CD4-positive, CD25-positive, alpha-beta regulatory T cell (primary cell): ENCODE measurements around the gene KCNH5. TPM values are rescaled to one million over a fixed set of nuclear protein-coding genes. Genes with fewer than 3 reads are reported as not detected.

Source experiments
- ATAC-seq, 2 donors: fragments of 150-1000 bp; cut with Tn5 transposase; one replicate each; pipeline ENCODE4 v1.10.0; 2021; ENCODE audit warnings: low read depth in 2 of 2, moderate number of reproducible peaks in 2 of 2, moderate library complexity in 1 of 2
- DNase-seq, 3 donors: peaks; one replicate each; pipeline versions ENCODE4 v3.0.0 to v3.0.0-alpha.2; 2012 to 2022; ENCODE audit warnings: mixed read lengths in 1 of 3
- H3K27ac ChIP-seq: one replicate; pipeline ENCODE4 v1.7.0; 2013; ENCODE audit warnings: mild to moderate bottlenecking, low read length; ENCODE audit not compliant: insufficient read depth, poor library complexity, severe bottlenecking
- H3K27me3 ChIP-seq: one replicate; pipeline ENCODE4 v1.7.0; 2013; ENCODE audit warnings: low read length; ENCODE audit not compliant: control insufficient read depth, insufficient read depth
- H3K36me3 ChIP-seq: one replicate; pipeline ENCODE4 v1.7.0; 2013; ENCODE audit warnings: mild to moderate bottlenecking, low read length, moderate library complexity; ENCODE audit not compliant: control insufficient read depth, insufficient read depth
- H3K4me1 ChIP-seq: 2 replicates; pipeline ENCODE4 v1.7.0; 2013; ENCODE audit warnings: mild to moderate bottlenecking, low read length; ENCODE audit not compliant: insufficient read depth, control insufficient read depth, poor library complexity, severe bottlenecking
- H3K4me3 ChIP-seq: one replicate; pipeline ENCODE4 v1.7.0; 2013; ENCODE audit warnings: low read depth, mild to moderate bottlenecking, low read length, moderate library complexity
- H3K9me3 ChIP-seq, 2 experiments: 1 replicate in 1 of 2; 2 replicates in 1 of 2; pipeline ENCODE4 v1.7.0; 2013; ENCODE audit warnings: low read length in 2 of 2, mild to moderate bottlenecking in 1 of 2, moderate library complexity in 1 of 2; ENCODE audit not compliant: control insufficient read depth in 2 of 2
- H3K27ac Mint-ChIP-seq, 3 donors: one replicate each; pipeline ENCODE4 v1.8.0; 2020 to 2022; ENCODE audit warnings: mild to moderate bottlenecking in 3 of 3, mixed read lengths in 3 of 3, moderate library complexity in 2 of 3
- H3K27me3 Mint-ChIP-seq: one replicate; pipeline ENCODE4 v1.8.0; 2022; ENCODE audit warnings: mild to moderate bottlenecking, mixed read lengths
- H3K36me3 Mint-ChIP-seq: one replicate; pipeline ENCODE4 v1.8.0; 2020; ENCODE audit warnings: mixed read lengths
- H3K4me1 Mint-ChIP-seq, 4 donors: one replicate each; pipeline ENCODE4 v1.8.0; 2020 to 2022; ENCODE audit warnings: mixed read lengths in 4 of 4, mild to moderate bottlenecking in 1 of 4
- H3K4me3 Mint-ChIP-seq, 4 donors: one replicate each; pipeline ENCODE4 v1.8.0; 2020 to 2022; ENCODE audit warnings: mild to moderate bottlenecking in 4 of 4, mixed read lengths in 4 of 4, moderate library complexity in 3 of 4
- H3K9me3 Mint-ChIP-seq, 7 donors: one replicate each; pipeline ENCODE4 v1.8.0; 2020 to 2022; ENCODE audit warnings: mixed read lengths in 7 of 7, mild to moderate bottlenecking in 3 of 7, moderate library complexity in 2 of 7
- polyA plus RNA-seq, 4 donors: library from polyadenylated mRNA; unstranded; fragments of 300-500 nt; fragmentation: Illumina TruSeq; gene quantifications; one replicate each; pipeline ENCODE4 v1.2.3, GENCODE V29; 2021
- total RNA-seq: library from RNA; stranded (reverse); gene quantifications from one replicate; pipeline ENCODE4 v1.2.3, GENCODE V29; 2022

KCNH5 gene
- total and polyA plus RNA-seq, 5 donors from 2014 or later = not detected

DNA sequence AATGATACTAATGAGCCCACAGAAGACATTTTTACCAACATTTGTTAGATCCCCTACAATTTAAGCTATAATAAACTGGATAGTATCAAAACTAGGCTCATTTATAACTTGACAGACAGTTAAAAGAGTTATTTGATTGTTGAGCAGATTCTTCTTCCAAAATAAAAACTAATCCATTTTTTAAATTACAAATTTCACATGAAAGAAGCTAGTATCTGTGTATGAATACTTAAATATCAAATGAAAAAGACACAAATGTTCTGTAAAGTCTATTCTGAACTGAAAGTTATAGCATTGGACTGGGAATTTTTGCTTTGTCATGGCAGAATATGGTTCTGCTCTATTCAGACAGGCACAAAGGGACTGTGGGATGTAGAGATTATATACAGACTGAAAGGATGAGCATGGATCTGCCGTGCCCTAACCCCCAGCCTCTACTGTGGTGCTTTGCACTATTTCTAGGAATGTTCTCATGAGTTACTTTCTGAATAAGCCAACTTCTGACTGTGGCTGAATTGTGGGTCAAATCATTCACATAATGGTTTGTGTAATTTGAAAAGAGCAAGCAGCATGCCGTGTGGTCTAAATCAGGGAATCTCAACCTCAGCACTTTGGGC lies 352.7 kb downstream of the KCNH5 start:
- DNase-seq (no peak), ATAC-seq (no peak)
- Mint-ChIP-seq H3K27me3 (no peaks in the 10 kb centered on the region), H3K9me3 (peaks cover 0 to 12% (median 4%) of the 10 kb centered on the region in 7 donors), H3K4me1 (no peaks in the 10 kb centered on the region), H3K4me3 (no peak overlapping the region), H3K36me3 (no peaks in the 10 kb centered on the region), H3K27ac (no peak overlapping the region)
- H3K36me3 ChIP-seq = no peaks in the 10 kb centered on the region
- H3K9me3 ChIP-seq = no peaks in the 10 kb centered on the region
- H3K27ac ChIP-seq = no peak overlapping the region
- H3K27me3 ChIP-seq = no peaks in the 10 kb centered on the region
- H3K4me1 ChIP-seq = no peaks in the 10 kb centered on the region
- no peak overlapping the region for H3K4me3 ChIP-seq

DNA sequence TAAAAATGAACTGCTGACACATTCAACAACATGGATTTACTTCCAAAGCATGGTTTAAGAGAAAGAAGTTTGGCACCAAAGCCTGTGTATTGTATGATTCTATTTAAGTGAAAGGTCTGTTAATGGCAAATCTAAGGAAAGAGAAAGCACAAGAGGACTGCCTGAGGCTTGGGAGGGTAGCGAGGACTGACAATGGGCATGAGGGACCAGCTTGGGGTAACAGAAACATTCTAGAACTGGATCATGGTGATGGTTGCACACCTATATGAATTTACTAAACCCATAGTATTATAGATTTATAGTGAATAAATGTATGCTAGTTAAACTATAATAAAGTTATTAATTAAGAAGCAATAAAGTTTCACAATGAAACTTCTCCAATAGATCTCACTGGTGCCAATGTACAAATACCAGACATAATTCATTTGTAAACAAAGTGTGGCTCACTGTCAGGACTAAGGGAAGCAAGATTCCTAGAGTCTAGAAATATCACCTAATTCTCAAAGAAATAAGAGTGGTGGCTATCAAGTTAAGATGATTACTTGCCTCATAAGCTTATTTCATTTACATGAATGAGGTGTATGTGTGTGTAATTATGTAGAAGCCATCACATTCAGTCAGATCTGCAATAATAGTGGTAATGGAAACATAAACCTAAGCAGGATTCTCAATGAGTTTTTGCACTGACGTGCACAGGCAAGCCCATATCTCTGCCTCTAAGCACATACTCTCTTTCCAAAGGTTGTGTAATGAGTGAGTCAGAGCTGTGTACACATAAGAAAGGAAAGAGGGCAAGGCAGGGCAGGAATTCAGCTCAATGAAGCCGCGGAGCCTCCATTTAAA lies 353.4 kb downstream of the KCNH5 start:
- H3K4me1 Mint-ChIP-seq = no peaks in the 10 kb centered on the region
- no peaks in the 10 kb centered on the region for H3K36me3 Mint-ChIP-seq
- no peak overlapping the region for H3K27ac Mint-ChIP-seq
- Histone ChIP-seq H3K27ac (no peak overlapping the region), H3K4me3 (no peak overlapping the region), H3K4me1 (no peaks in the 10 kb centered on the region), H3K27me3 (no peaks in the 10 kb centered on the region), H3K36me3 (no peaks in the 10 kb centered on the region), H3K9me3 (no peaks in the 10 kb centered on the region)
- ATAC-seq (no peak), DNase-seq (no peak)
- H3K9me3 Mint-ChIP-seq = peaks cover 0 to 13% (median 8%) of the 10 kb centered on the region in 7 donors
- no peak overlapping the region for H3K4me3 Mint-ChIP-seq
- no peaks in the 10 kb centered on the region for H3K27me3 Mint-ChIP-seq

DNA sequence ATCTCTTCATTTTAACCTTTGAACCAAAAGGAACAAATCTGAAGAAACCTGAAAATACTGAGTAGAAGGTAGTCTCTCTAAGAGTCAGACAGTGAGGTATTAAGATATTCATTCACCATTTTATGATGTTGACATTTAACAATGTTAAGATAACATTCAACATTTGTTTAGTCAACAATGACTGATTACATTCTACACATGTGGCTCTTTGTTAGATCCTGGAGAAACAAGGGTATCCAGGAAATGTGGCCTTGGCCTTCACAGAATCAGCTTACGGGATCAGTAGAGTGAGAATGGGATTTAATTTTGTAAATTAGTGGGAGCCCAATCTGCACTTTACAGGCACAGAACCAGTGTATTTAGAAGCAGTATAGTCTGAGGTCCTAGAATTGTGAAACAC lies 355.5 kb downstream of the KCNH5 start:
- ATAC-seq (no peak), DNase-seq (no peak)
- no peak overlapping the region for H3K27ac Mint-ChIP-seq
- Histone ChIP-seq H3K27ac (no peak overlapping the region), H3K4me3 (no peak overlapping the region), H3K27me3 (no peaks in the 10 kb centered on the region), H3K4me1 (no peaks in the 10 kb centered on the region), H3K9me3 (no peaks in the 10 kb centered on the region), H3K36me3 (no peaks in the 10 kb centered on the region)
- no peak overlapping the region for H3K4me3 Mint-ChIP-seq
- no peaks in the 10 kb centered on the region for H3K4me1 Mint-ChIP-seq
- H3K27me3 Mint-ChIP-seq = no peaks in the 10 kb centered on the region
- no peaks in the 10 kb centered on the region for H3K36me3 Mint-ChIP-seq
- peaks cover 0 to 12% (median 4%) of the 10 kb centered on the region in 7 donors for H3K9me3 Mint-ChIP-seq

DNA sequence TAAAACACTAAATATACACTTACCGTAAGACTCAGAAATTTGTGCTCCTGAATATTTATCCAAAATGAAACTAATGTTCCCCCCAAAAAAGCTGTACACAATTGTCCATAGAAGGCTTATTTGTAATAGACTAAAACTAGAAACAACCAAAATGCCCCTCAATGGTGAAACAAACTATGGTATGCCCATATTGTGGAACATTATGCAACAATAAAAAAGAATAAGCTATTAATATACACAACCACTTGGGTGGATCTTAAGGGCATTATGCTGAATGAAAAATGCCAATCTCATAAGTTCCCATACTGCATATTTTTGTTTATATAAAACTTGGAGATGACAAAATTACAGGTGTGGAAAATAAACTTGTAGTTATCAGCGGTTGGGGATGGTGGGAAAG lies 357.4 kb downstream of the KCNH5 start:
- no peak overlapping the region for H3K27ac ChIP-seq
- no peaks in the 10 kb centered on the region for H3K4me1 ChIP-seq
- H3K36me3 ChIP-seq = no peaks in the 10 kb centered on the region
- Mint-ChIP-seq H3K27ac (no peak overlapping the region), H3K4me3 (no peak overlapping the region), H3K4me1 (no peaks in the 10 kb centered on the region), H3K9me3 (peaks cover 0 to 12% (median 4%) of the 10 kb centered on the region in 7 donors), H3K27me3 (no peaks in the 10 kb centered on the region), H3K36me3 (no peaks in the 10 kb centered on the region)
- DNase-seq = no peak
- no peak for ATAC-seq
- H3K27me3 ChIP-seq = no peaks in the 10 kb centered on the region
- H3K4me3 ChIP-seq = no peak overlapping the region
- H3K9me3 ChIP-seq = no peaks in the 10 kb centered on the region

DNA sequence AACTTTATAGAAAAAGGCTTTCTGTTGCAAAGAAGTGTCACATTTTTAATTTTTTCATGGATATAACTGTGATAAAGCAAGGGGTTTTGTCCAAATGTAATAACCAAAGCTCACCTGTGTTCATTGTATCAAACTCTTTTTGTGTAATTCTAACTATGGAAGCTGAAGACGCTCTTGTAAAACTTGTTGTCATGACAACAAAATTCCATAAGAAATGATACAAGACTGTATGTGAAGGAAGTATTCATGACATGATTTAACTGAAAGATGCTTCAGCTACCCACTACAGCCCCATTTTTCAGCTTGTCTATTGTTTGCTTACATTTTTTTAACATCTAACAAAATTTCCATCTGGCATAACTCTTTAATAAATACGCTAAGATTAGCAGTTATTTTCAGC lies 360.9 kb downstream of the KCNH5 start:
- no peak overlapping the region for H3K27ac Mint-ChIP-seq
- ATAC-seq = no peak
- no peaks in the 10 kb centered on the region for H3K36me3 ChIP-seq

GRCh38 chr14:62682208-62682607 lies 363.1 kb downstream of the KCNH5 start:
- DNase-seq (no peak), ATAC-seq (no peak)
- Histone ChIP-seq H3K9me3 (no peaks in the 10 kb centered on the region), H3K4me1 (no peaks in the 10 kb centered on the region), H3K36me3 (no peaks in the 10 kb centered on the region), H3K27me3 (no peaks in the 10 kb centered on the region), H3K4me3 (no peak overlapping the region), H3K27ac (no peak overlapping the region)
- H3K27me3 Mint-ChIP-seq = no peaks in the 10 kb centered on the region
- H3K27ac Mint-ChIP-seq = no peak overlapping the region
- H3K4me3 Mint-ChIP-seq = no peak overlapping the region
- no peaks in the 10 kb centered on the region for H3K4me1 Mint-ChIP-seq
- peaks cover 0 to 8% (median 0%) of the 10 kb centered on the region in 7 donors for H3K9me3 Mint-ChIP-seq
- no peaks in the 10 kb centered on the region for H3K36me3 Mint-ChIP-seq

More for the DNA sequence above, 360.9 kb downstream of the KCNH5 start:
- no peaks in the 10 kb centered on the region for H3K4me1 ChIP-seq
- Mint-ChIP-seq H3K27me3 (no peaks in the 10 kb centered on the region), H3K36me3 (no peaks in the 10 kb centered on the region), H3K4me1 (no peaks in the 10 kb centered on the region), H3K9me3 (peaks cover 0 to 12% (median 1%) of the 10 kb centered on the region in 7 donors), H3K4me3 (no peak overlapping the region)
- no peak overlapping the region for H3K27ac ChIP-seq
- no peak overlapping the region for H3K4me3 ChIP-seq
- no peaks in the 10 kb centered on the region for H3K27me3 ChIP-seq
- DNase-seq = no peak
- no peaks in the 10 kb centered on the region for H3K9me3 ChIP-seq

DNA sequence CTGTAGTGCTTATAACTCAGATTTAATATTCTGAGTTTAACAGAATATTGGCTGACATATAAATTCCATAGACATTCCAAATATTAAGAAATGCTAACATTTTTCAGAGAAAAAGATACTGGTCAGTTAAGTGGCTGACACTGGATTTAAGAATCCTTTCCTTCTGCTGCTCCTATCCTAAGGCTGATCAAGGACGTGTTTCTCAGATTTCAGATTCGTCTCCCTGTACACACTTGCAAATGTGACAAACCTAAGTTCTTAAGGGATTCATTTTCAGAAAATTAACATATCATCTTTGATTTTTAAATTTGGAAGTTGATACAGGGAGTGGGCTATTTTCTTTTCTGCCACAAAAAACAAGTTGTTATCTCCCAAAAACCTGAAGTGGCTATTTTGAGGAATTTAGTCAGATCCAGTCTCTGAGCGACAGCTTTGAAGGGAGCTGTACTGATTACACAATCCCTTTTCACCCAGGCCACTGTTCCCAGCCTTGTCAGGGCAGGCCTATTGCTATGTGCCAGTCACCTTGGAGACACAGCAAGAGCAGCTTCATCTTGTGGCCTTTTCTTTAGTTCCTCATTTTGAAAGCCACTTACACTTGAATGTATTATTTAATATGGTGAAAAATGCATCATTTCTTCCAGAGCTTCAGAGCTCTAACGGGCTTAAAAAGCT lies 370.6 kb downstream of the KCNH5 start:
- ATAC-seq (no peak), DNase-seq (no peak)
- H3K4me1 Mint-ChIP-seq = no peaks in the 10 kb centered on the region
- peaks cover 0 to 9% (median 5%) of the 10 kb centered on the region in 7 donors for H3K9me3 Mint-ChIP-seq
- H3K36me3 Mint-ChIP-seq = no peaks in the 10 kb centered on the region
- Histone ChIP-seq H3K36me3 (no peaks in the 10 kb centered on the region), H3K4me3 (no peak overlapping the region), H3K9me3 (no peaks in the 10 kb centered on the region), H3K27ac (no peak overlapping the region), H3K4me1 (no peaks in the 10 kb centered on the region), H3K27me3 (no peaks in the 10 kb centered on the region)
- H3K27ac Mint-ChIP-seq = no peak overlapping the region
- H3K4me3 Mint-ChIP-seq = no peak overlapping the region
- no peaks in the 10 kb centered on the region for H3K27me3 Mint-ChIP-seq
